ENCODE data around the gene GSG1L.

Gene GSG1L

GRCh38 chr16:27761816-27762215, 301.7 kb downstream of the GSG1L start:
- Histone ChIP-seq H3K4me2 (ENCODE audit: low read length) (no peak overlapping the region), H3K36me3 (ENCODE audit: insufficient read depth, low read length) (peaks cover 29% of the 10 kb centered on the region), H3K9ac (ENCODE audit: low read depth, low read length) (no peak overlapping the region), H3K27me3 (ENCODE audit: control insufficient read depth, insufficient read depth, low read length) (no peaks in the 10 kb centered on the region), H3K9me3 (replicated peaks; ENCODE audit: low read length) (no peaks in the 10 kb centered on the region), H3K4me3 (ENCODE audit: low read length) (no peak overlapping the region), H3K4me1 (ENCODE audit: control insufficient read depth, insufficient read depth, low read length) (peaks cover 10% of the 10 kb centered on the region)

- Histone ChIP-seq H3K4me1 (ENCODE audit: control insufficient read depth, insufficient read depth, low read length) (peaks cover 10% of the 10 kb centered on the region), H3K9me3 (replicated peaks; ENCODE audit: low read length) (no peaks in the 10 kb centered on the region), H3K4me3 (ENCODE audit: low read length) (no peak overlapping the region), H3K27me3 (ENCODE audit: control insufficient read depth, insufficient read depth, low read length) (no peaks in the 10 kb centered on the region), H3K36me3 (ENCODE audit: insufficient read depth, low read length) (peaks cover 28% of the 10 kb centered on the region), H3K9ac (ENCODE audit: low read depth, low read length) (no peak overlapping the region), H3K4me2 (ENCODE audit: low read length) (no peak overlapping the region)
Observed at GRCh38 chr16:27760789-27761176, 302.7 kb downstream of the GSG1L start.

GRCh38 chr16:27759967-27760788, 303.3 kb downstream of the GSG1L start:
- Histone ChIP-seq H3K4me1 (ENCODE audit: control insufficient read depth, insufficient read depth, low read length) (peaks cover 10% of the 10 kb centered on the region), H3K4me3 (ENCODE audit: low read length) (no peak overlapping the region), H3K4me2 (ENCODE audit: low read length) (no peak overlapping the region), H3K36me3 (ENCODE audit: insufficient read depth, low read length) (peaks cover 22% of the 10 kb centered on the region), H3K27me3 (ENCODE audit: control insufficient read depth, insufficient read depth, low read length) (no peaks in the 10 kb centered on the region), H3K9me3 (replicated peaks; ENCODE audit: low read length) (no peaks in the 10 kb centered on the region), H3K9ac (ENCODE audit: low read depth, low read length) (no peak overlapping the region)

GRCh38 chr16:27759301-27759871, 304.1 kb downstream of the GSG1L start:
- Histone ChIP-seq H3K36me3 (ENCODE audit: insufficient read depth, low read length) (peaks cover 21% of the 10 kb centered on the region), H3K4me1 (ENCODE audit: control insufficient read depth, insufficient read depth, low read length) (peaks cover 10% of the 10 kb centered on the region), H3K9me3 (replicated peaks; ENCODE audit: low read length) (no peaks in the 10 kb centered on the region), H3K27me3 (ENCODE audit: control insufficient read depth, insufficient read depth, low read length) (no peaks in the 10 kb centered on the region), H3K9ac (ENCODE audit: low read depth, low read length) (no peak overlapping the region), H3K4me3 (ENCODE audit: low read length) (no peak overlapping the region), H3K4me2 (ENCODE audit: low read length) (no peak overlapping the region)

GRCh38 chr16:27758544-27758943, 305.0 kb downstream of the GSG1L start:
- H3K9me3 ChIP-seq (replicated peaks; ENCODE audit: low read length), result no peaks in the 10 kb centered on the region
- H3K4me3 ChIP-seq (ENCODE audit: low read length), result no peak overlapping the region
- H3K4me2 ChIP-seq (ENCODE audit: low read length), result no peak overlapping the region
- no peak overlapping the region for H3K9ac ChIP-seq (ENCODE audit: low read depth, low read length)
- H3K27me3 ChIP-seq (ENCODE audit: control insufficient read depth, insufficient read depth, low read length), result no peaks in the 10 kb centered on the region
- H3K4me1 ChIP-seq (ENCODE audit: control insufficient read depth, insufficient read depth, low read length), result peaks cover 10% of the 10 kb centered on the region
- H3K36me3 ChIP-seq (ENCODE audit: insufficient read depth, low read length), result peaks cover 14% of the 10 kb centered on the region

GRCh38 chr16:27756206-27756970, 307.1 kb downstream of the GSG1L start:
- Histone ChIP-seq H3K4me1 (ENCODE audit: control insufficient read depth, insufficient read depth, low read length) (peaks cover 10% of the 10 kb centered on the region), H3K36me3 (ENCODE audit: insufficient read depth, low read length) (peaks cover 1% of the 10 kb centered on the region), H3K4me2 (ENCODE audit: low read length) (no peak overlapping the region), H3K9me3 (replicated peaks; ENCODE audit: low read length) (no peaks in the 10 kb centered on the region), H3K4me3 (ENCODE audit: low read length) (no peak overlapping the region), H3K27me3 (ENCODE audit: control insufficient read depth, insufficient read depth, low read length) (no peaks in the 10 kb centered on the region), H3K9ac (ENCODE audit: low read depth, low read length) (no peak overlapping the region)

GRCh38 chr16:27754788-27755690, 308.5 kb downstream of the GSG1L start:
- H3K9ac ChIP-seq (ENCODE audit: low read depth, low read length), result no peak overlapping the region
- H3K27me3 ChIP-seq (ENCODE audit: control insufficient read depth, insufficient read depth, low read length), result no peaks in the 10 kb centered on the region
- peaks cover 1% of the 10 kb centered on the region for H3K36me3 ChIP-seq (ENCODE audit: insufficient read depth, low read length)
- H3K4me2 ChIP-seq (ENCODE audit: low read length), result no peak overlapping the region
- no peaks in the 10 kb centered on the region for H3K9me3 ChIP-seq (replicated peaks; ENCODE audit: low read length)
- no peak overlapping the region for H3K4me3 ChIP-seq (ENCODE audit: low read length)
- H3K4me1 ChIP-seq (ENCODE audit: control insufficient read depth, insufficient read depth, low read length), result peaks cover 10% of the 10 kb centered on the region

- peaks cover 5% of the 10 kb centered on the region for H3K36me3 ChIP-seq (ENCODE audit: insufficient read depth, low read length)
- no peaks in the 10 kb centered on the region for H3K9me3 ChIP-seq (replicated peaks; ENCODE audit: low read length)
- H3K9ac ChIP-seq (ENCODE audit: low read depth, low read length), result no peak overlapping the region
- H3K4me2 ChIP-seq (ENCODE audit: low read length), result no peak overlapping the region
- H3K4me1 ChIP-seq (ENCODE audit: control insufficient read depth, insufficient read depth, low read length), result peaks cover 10% of the 10 kb centered on the region
- no peak overlapping the region for H3K4me3 ChIP-seq (ENCODE audit: low read length)
- H3K27me3 ChIP-seq (ENCODE audit: control insufficient read depth, insufficient read depth, low read length), result no peaks in the 10 kb centered on the region
Observed at GRCh38 chr16:27753563-27753962, 310.0 kb downstream of the GSG1L start.

GRCh38 chr16:27752241-27752640, 311.3 kb downstream of the GSG1L start:
- H3K36me3 ChIP-seq (ENCODE audit: insufficient read depth, low read length), result peaks cover 5% of the 10 kb centered on the region
- H3K27me3 ChIP-seq (ENCODE audit: control insufficient read depth, insufficient read depth, low read length), result no peaks in the 10 kb centered on the region
- no peaks in the 10 kb centered on the region for H3K9me3 ChIP-seq (replicated peaks; ENCODE audit: low read length)
- H3K4me1 ChIP-seq (ENCODE audit: control insufficient read depth, insufficient read depth, low read length), result peaks cover 10% of the 10 kb centered on the region
- H3K4me3 ChIP-seq (ENCODE audit: low read length), result no peak overlapping the region
- no peak overlapping the region for H3K4me2 ChIP-seq (ENCODE audit: low read length)
- H3K9ac ChIP-seq (ENCODE audit: low read depth, low read length), result no peak overlapping the region

GRCh38 chr16:27751676-27752075, 311.8 kb downstream of the GSG1L start:
- no peak overlapping the region for H3K9ac ChIP-seq (ENCODE audit: low read depth, low read length)
- H3K9me3 ChIP-seq (replicated peaks; ENCODE audit: low read length), result no peaks in the 10 kb centered on the region
- no peaks in the 10 kb centered on the region for H3K27me3 ChIP-seq (ENCODE audit: control insufficient read depth, insufficient read depth, low read length)
- H3K36me3 ChIP-seq (ENCODE audit: insufficient read depth, low read length), result peaks cover 5% of the 10 kb centered on the region
- H3K4me2 ChIP-seq (ENCODE audit: low read length), result no peak overlapping the region
- H3K4me1 ChIP-seq (ENCODE audit: control insufficient read depth, insufficient read depth, low read length), result peaks cover 10% of the 10 kb centered on the region
- no peak overlapping the region for H3K4me3 ChIP-seq (ENCODE audit: low read length)

- Histone ChIP-seq H3K27me3 (ENCODE audit: control insufficient read depth, insufficient read depth, low read length) (no peaks in the 10 kb centered on the region), H3K4me3 (ENCODE audit: low read length) (no peak overlapping the region), H3K4me2 (ENCODE audit: low read length) (no peak overlapping the region), H3K9ac (ENCODE audit: low read depth, low read length) (no peak overlapping the region), H3K4me1 (ENCODE audit: control insufficient read depth, insufficient read depth, low read length) (peaks cover 10% of the 10 kb centered on the region), H3K9me3 (replicated peaks; ENCODE audit: low read length) (no peaks in the 10 kb centered on the region), H3K36me3 (ENCODE audit: insufficient read depth, low read length) (peaks cover 5% of the 10 kb centered on the region)
Observed at GRCh38 chr16:27751233-27751632, 312.3 kb downstream of the GSG1L start.
